HG03457 (cell line): Measurements from ENCODE around the gene C18orf54.
"Not testable (repeated sequence)": the region's sequence is repeated elsewhere in the genome, so short reads cannot be mapped to it uniquely, and the experiment has no call there.

Experiments used
- ATAC-seq: cut with Tn5 transposase; IDR thresholded peaks from one replicate; pipeline ENCODE4 v1.9.1; 2021; ENCODE audit warnings: moderate number of reproducible peaks; ENCODE audit not compliant: unreplicated experiment

Gene C18orf54

DNA sequence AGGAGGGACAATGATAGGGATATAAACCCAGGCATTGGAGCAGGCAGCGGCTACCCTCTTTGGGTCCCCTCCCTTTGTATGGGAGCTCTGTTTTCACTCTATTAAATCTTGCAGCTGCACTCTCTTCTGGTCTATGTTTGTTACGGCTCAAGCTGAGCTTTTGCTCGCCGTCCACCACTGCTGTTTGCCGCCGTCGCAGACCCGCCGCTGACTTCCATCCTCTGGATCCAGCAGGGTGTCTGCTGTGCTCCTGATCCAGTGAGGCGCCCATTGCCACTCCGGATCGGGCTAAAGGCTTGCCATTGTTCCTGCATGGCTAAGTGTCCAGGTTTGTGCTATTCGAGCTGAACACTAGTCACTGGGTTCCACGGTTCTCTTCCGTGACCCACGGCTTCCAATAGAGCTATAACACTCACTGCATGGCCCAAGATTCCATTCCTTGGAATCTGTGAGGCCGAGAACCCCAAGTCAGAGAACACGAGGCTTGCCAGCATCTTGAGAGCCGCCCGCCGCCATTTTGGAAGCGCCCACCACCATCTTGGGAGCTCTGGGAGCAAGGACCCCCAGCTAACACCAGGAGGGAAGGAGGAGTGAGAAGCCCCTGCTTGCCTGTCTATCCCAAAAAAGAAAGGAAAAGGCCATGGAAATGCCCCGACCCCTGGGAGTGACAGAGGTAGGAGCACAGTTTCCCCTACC is 29.2 kb downstream of the C18orf54 start:
- not testable (repeated sequence) for ATAC-seq

- ATAC-seq: no peak
These were observed 29.9 kb downstream of the C18orf54 start for GRCh38 chr18:54387631-54388030.

DNA sequence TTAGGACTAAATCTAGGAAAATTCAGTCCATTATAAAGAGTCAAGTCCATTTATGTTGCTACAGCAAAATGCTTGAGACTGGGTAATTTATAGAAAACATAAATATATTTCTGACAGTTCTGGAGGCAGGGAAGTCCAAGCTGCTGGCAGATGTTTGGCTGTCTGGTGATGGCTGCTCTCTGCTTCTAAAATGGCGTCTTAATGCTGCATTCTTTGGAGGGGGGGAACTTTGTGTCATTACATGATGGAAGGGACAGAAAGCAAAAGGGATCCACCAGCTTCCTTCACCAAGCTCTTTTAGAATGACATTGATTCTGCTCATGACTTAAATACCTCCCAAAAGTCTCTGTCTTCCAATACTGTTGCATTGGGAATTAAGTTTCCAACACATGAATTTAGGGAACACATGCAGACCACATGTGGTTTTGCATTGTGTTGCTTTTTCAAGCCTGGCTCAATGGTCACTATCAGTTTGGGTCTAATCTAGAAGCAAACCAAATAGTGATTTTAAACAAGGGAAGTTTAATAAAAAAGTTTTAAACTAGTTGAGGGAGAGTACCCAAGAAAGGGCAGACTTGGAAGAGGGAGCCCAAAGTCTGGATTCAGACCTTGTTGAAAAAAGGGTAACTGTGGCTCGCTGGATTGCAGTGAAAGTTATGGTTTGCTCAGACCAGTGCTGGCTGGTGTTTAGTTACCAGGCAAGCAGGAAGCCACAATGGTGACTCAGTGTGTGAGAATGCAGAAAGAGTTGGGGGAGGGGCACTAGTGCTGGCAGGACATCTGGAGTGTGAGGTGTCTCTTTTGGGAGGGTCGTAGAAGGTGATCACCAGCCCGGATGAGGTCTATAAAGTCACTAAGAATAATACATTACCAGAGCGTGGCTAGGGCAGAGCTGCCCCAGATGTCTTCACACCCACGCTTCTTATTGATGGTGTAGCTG is 30.8 kb downstream of the C18orf54 start:
- peak; percentile 96 for ATAC-seq

- no peak for ATAC-seq
These were observed 31.4 kb downstream of the C18orf54 start for GRCh38 chr18:54389143-54389505.

DNA sequence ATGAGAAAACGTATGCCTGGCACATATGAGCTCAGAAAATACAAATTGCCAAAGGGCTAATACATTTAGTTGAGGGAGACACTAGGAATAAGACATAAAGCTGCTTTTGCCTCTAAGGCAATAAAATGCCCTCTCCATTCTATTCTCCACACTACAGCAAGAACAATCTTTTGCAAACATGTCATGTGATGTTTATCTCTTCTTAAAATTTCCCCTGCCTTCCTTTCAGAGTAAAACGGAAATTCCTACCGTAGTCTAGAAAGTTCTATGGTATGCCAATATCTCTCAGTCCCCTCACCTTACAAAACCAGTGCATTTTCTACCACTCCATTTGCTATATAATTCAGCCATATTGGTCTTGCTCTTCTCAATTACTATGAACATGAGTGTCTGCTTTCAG is 33.1 kb downstream of the C18orf54 start:
- no peak for ATAC-seq

GRCh38 chr18:54392543-54393023 is 34.9 kb downstream of the C18orf54 start:
- ATAC-seq: peak; percentile 66

- no peak for ATAC-seq
These were observed 36.1 kb downstream of the C18orf54 start for GRCh38 chr18:54393648-54394294.

DNA sequence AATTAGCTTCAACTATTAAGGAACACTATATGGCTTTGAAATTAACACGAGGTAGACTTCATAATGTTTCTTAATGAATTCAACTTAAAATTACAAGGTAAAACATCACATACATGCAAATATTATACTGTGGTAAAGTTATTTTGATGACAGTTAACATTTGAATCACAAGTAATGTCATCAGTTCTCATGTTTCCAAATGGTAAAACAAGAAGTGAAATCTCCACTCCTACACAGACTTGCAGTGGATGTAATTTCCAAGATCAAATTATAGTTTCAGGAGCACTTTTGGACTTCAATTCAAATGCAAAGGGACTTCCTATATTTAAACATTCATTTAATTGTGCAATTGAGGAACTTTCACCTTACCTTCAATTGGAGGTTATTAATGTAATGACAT is 39.1 kb downstream of the C18orf54 start:
- no peak for ATAC-seq

GRCh38 chr18:54405290-54405689 is 47.6 kb downstream of the C18orf54 start:
- ATAC-seq: no peak

DNA sequence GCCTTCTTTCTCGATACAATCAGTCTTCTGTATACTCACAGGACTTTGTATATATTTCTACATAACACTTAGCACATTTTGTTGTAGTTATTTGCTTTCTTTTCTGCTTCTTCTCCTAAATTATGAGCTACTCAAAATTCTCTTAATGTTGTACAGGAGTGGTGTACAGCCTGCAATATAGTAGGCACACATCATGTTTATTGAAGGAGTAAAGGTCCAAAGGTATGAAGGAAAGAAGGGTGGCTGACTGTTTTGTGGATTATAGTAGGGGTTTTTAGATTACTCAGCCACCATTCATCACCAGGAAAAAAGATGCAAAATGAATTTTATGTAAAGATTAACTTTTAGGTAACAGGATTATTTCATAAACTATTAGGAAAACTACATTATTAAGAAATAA is 54.1 kb downstream of the C18orf54 start:
- ATAC-seq: no peak

- ATAC-seq: no peak
These were observed 57.4 kb downstream of the C18orf54 start for GRCh38 chr18:54415086-54415485.

DNA sequence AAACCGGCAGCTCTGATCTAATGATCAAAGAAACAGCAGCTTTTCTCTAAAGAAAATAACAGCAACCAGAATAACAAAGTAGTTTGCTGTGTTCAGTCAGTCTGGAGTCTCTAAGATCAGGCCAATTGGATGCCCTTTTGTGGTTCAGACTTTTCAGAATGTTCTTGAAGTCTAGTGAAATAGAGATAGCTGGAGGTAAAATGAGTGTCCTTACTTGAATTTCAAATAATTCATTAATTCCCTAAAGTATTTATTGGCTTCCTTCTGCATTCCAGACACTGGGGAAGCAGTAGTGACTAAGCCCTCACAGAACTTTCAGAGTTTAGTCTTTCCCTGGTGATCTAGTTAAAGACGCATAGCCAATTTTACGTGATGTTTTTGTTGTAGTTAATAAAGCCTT is 58.7 kb downstream of the C18orf54 start:
- ATAC-seq: no peak

- ATAC-seq: no peak
These were observed 66.1 kb downstream of the C18orf54 start for GRCh38 chr18:54423831-54424230.

DNA sequence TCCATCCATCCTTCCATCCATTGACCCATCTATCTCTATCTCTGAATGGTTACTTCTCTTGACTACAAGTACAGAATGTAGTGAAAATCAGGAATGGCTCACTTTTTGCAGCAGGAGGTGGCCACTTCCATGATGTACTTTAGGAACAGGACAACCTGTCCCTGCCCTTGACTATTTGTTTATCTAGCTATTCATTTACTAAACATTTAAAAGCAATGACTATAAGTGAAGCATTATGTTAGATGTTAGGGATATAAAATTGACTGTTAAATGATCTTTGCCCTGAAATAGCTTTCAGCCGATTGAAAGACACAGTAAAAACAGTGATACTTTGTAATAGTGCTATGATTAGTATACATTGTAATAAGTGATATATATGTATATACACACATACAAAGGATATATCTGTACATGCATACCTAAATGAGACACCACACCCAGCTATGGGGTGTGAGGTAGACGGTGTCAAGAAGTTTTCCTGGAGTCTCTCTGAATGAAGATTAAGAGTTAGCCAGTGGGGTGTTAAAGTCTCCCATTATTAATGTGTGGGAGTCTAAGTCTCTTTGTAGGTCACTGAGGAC is 68.5 kb downstream of the C18orf54 start:
- no peak for ATAC-seq
